COLO668 (cell line): ENCODE measurements around the gene POU5F1.
"Not testable (repeated sequence)": the region's sequence is repeated elsewhere in the genome, so short reads cannot be mapped to it uniquely, and the experiment has no call there.

Experiments
- DNase-seq: peaks from one replicate; lab custom pipeline; 2025; ENCODE audit not compliant: unreplicated experiment; lab: John Stamatoyannopoulos, UW

Gene POU5F1

DNA sequence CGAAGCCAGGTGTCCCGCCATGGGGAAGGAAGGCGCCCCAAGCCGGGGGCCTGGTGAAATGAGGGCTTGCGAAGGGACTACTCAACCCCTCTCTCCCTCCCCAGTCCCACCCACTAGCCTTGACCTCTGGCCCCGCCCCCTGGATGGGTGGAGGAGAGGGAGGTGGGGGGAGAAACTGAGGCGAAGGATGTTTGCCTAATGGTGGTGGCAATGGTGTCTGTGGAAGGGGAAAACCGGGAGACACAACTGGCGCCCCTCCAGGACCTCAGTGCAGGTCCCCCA is at the start of gene POU5F1:
Gene POU5F1 (minus strand): TSS at position 83 of the 282 bp plus-strand sequence. CDS start 62 bp downstream, at position 21.
- DNase-seq, result no peak

- no peak for DNase-seq
Observed at GRCh38 chr6:31216208-31216898, 45.9 kb upstream of the POU5F1 start.

DNA sequence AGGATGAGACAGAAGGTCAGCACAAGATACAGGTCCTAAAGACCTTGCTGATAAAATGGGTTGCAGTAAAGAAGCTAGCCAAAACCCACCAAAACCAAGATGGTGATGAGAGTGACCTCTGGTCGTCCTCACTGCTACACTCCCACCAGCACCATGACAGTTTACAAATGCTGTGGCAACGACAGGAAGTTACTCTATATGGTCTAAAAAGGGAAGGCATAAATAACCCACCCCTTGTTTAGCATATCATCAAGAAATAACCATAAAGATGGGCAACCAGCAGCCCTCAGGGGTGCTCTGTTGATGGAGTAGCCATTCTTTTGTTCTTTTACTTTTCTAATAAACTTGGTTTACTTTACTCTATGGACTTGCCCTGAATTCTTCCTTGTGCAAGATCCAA is 44.7 kb upstream of the POU5F1 start:
- DNase-seq, result not testable (repeated sequence)

- no peak for DNase-seq
Observed at GRCh38 chr6:31214516-31214915, 44.0 kb upstream of the POU5F1 start.

GRCh38 chr6:31210741-31211532 is 40.5 kb upstream of the POU5F1 start:
- no peak for DNase-seq

- DNase-seq, result no peak
Observed at GRCh38 chr6:31210123-31210522, 39.6 kb upstream of the POU5F1 start.

DNA sequence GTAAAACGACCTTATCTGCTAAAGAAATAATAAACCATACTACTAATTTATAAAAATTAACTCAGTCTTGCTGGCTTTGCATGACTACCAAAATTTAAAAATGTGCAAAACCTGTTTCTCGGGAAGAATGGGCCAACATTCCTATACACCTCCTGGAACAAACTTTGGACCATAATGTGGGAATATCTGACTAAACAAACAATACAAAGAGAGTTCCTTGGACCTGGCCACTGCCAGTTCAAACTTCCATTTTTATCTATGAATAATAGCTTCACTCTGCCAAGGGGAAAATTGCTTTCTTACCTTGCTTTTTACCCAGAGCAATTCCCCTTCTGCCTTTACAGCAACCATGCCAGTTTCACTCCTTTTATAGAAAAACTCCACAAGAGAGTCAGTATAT is 38.7 kb upstream of the POU5F1 start:
- DNase-seq, result no peak

- no peak for DNase-seq
Observed at GRCh38 chr6:31208506-31208905, 38.0 kb upstream of the POU5F1 start.

GRCh38 chr6:31205638-31206037 is 35.2 kb upstream of the POU5F1 start:
- no peak for DNase-seq

DNA sequence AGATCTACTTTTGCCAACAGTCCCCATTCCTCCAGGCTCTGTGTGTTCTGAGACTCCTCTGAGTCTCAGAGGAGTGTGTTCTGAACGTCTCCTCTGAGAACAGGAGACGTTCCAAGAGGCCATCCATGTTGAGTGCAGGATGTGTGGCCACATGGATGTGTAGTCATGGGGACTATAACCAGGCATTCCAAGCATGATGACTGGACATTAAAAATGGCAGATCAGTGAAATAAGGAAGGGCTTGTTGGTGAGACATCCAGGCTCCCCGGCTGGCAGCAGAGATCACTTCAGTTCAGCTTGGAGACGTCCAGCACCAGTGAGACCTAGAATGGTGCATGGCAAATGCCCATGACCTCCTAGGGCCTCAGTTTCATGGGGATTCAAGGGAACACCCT is 34.3 kb upstream of the POU5F1 start:
- no peak for DNase-seq

DNA sequence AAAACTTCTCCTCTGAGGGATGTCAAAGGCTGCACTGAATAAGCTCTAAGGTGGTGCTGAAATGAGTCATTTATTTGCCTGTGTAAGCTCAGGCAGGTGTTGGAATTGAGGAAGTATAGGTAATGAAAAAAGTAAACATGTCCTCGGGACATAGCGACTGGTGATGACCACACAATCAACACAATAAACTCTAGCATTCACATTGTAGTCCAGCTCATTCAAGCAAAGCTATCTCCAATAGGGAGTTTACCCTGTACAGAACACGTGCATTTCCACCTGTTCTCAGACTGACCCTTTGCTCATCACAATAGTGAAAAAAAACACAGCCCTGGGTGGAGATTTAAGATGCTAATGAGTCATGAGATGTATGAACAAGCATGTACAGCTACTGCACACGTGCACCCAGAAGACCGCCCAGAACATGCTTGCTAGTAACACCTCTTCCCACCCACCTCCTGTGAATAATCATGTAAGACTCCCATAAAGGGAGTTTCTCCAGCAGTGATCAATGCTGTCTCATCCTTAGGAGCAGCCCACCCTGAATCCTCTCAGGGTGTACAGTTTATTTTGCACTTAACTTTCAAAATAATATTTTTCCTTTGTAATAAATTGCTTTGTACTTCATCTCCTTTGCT is 33.0 kb upstream of the POU5F1 start:
- DNase-seq, result peak; percentile 70

- DNase-seq, result peak; percentile 37
Observed at GRCh38 chr6:31202259-31203166, 32.0 kb upstream of the POU5F1 start.

- DNase-seq, result not testable (repeated sequence)
Observed at GRCh38 chr6:31199105-31199452, 28.6 kb upstream of the POU5F1 start.

- DNase-seq, result peak; percentile 86
Observed at GRCh38 chr6:31197559-31198305, 27.2 kb upstream of the POU5F1 start.

- DNase-seq, result not testable (repeated sequence)
Observed at GRCh38 chr6:31196251-31197022, 26.0 kb upstream of the POU5F1 start.

DNA sequence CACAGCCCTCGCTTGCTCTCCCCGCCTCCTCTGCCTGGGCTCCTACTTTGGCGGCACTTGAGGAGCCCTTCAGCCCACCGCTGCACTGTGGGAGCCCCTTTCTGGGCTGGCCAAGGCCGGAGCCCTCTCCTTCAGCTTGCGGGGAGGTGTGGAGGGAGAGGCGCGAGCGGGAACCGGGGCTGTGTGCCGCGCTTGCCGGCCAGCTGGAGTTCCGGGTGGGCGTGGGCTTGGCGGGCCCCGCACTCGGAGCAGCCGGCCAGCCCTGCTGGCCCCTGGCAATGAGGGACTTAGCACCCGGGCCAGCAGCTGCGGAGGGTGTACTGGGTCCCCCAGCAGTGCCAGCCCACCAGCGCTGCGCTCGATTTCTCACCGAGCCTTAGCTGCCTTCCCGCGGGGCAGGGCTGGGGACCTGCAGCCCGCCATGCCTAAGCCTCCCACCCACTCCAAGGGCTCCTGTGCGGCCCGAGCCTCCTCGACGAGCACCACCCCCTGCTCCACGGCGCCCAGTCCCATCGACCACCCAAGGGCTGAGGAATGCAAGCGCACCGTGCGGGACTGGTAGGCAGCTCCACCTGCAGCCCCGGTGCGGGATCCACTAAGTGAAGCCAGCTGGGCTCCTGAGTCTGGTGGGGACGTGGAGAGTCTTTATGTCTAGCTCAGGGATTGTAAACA is 25.0 kb upstream of the POU5F1 start:
- DNase-seq, result not testable (repeated sequence)

- no peak for DNase-seq
Observed at GRCh38 chr6:31194061-31194834, 23.8 kb upstream of the POU5F1 start.

- no peak for DNase-seq
Observed at GRCh38 chr6:31193206-31193605, 22.7 kb upstream of the POU5F1 start.
